PC-9 (cell line): Measurements from ENCODE around the gene C4orf46. TPM values are rescaled to one million over a fixed set of nuclear protein-coding genes. Genes with fewer than 3 reads are reported as not detected.

Source experiments
- BruUV-seq: library from RNA; stranded (reverse); fragments of 400-500 nt; replicated peaks from 2 replicates; lab custom pipeline; 2021; lab: Mats Ljungman, UMichigan
- CTCF ChIA-PET: fragments of 300-600 bp; sonication (Branson Sonifier 250); formaldehyde crosslinking; loops from one replicate; lab custom pipeline; 2022; ENCODE audit warnings: antibody characterized with exemption; lab: Charles Lee
- POLR2A ChIA-PET: fragments of 300-600 bp; sonication (Branson Sonifier 250); formaldehyde crosslinking; loops from one replicate; lab custom pipeline; 2022; ENCODE audit warnings: antibody characterized with exemption; ENCODE audit not compliant: unreplicated experiment; lab: Charles Lee
- DNase-seq, 2 experiments: peaks; one replicate each; pipeline versions ENCODE4 v3.0.0 to v3.0.0-alpha.2; 2015 to 2022; ENCODE audit warnings: mixed read lengths in 1 of 2
- H2AFZ ChIP-seq: fragments of 200-600 bp; sonication (generic); 2 replicates; pipeline ENCODE4 v1.8.1; 2017; ENCODE audit warnings: antibody characterized with exemption
- H3F3A ChIP-seq: fragments of 200-600 bp; sonication (generic); 2 replicates; pipeline ENCODE4 v1.8.1; 2017; ENCODE audit warnings: antibody characterized with exemption, mild to moderate bottlenecking, low read depth; ENCODE audit not compliant: insufficient read depth
- H3K27ac ChIP-seq: fragments of 200-600 bp; sonication (generic); 2 replicates; pipeline ENCODE4 v1.6.1; 2016; ENCODE audit warnings: mixed run types
- H3K27me3 ChIP-seq: fragments of 200-600 bp; sonication (generic); 2 replicates; pipeline ENCODE4 v1.6.1; 2016; ENCODE audit warnings: low read depth, mixed run types; ENCODE audit not compliant: insufficient read depth
- H3K36me3 ChIP-seq: fragments of 200-600 bp; sonication (generic); 2 replicates; pipeline ENCODE4 v1.6.1; 2016; ENCODE audit warnings: low read depth, mixed run types
- H3K4me1 ChIP-seq: fragments of 200-600 bp; sonication (generic); replicated peaks from 2 replicates; pipeline ENCODE4 v1.6.1; 2016; ENCODE audit warnings: mixed run types; ENCODE audit not compliant: insufficient read depth
- H3K4me2 ChIP-seq: fragments of 200-600 bp; sonication (generic); 2 replicates; pipeline ENCODE4 v1.6.1; 2017; ENCODE audit warnings: mixed run types
- H3K4me3 ChIP-seq: fragments of 200-600 bp; sonication (generic); 2 replicates; pipeline ENCODE4 v1.6.1; 2016; ENCODE audit warnings: mixed run types
- H3K79me2 ChIP-seq: fragments of 200-600 bp; sonication (generic); 2 replicates; pipeline ENCODE4 v1.6.1; 2017; ENCODE audit warnings: low read depth, mixed run types
- H3K9me2 ChIP-seq: fragments of 200-600 bp; sonication (generic); 2 replicates; pipeline ENCODE4 v1.8.1; 2017; ENCODE audit warnings: mild to moderate bottlenecking; ENCODE audit not compliant: insufficient read depth
- H3K9me3 ChIP-seq: fragments of 200-600 bp; sonication (generic); 2 replicates; pipeline ENCODE4 v1.8.1; 2016; ENCODE audit warnings: low read depth; ENCODE audit not compliant: insufficient read depth
- H4K20me1 ChIP-seq: fragments of 200-600 bp; sonication (generic); 2 replicates; pipeline ENCODE4 v1.8.1; 2017; ENCODE audit not compliant: insufficient read depth
- EZH2 ChIP-seq: fragments of 200-600 bp; sonication (generic); IDR thresholded peaks from 2 replicates; pipeline ENCODE4 v1.8.0; 2017; ENCODE audit warnings: antibody characterized with exemption, low read depth
- intact Hi-C: fragments of 100-400 bp; cut with micrococcal nuclease; formaldehyde crosslinking; loops from one replicate; pipeline ENCODE4 v1.10.0; 2022; ENCODE audit not compliant: unreplicated experiment
- total RNA-seq: library from RNA; stranded (reverse); gene quantifications from 2 replicates; pipeline ENCODE4 v1.2.3, GENCODE V29; 2021
- TF ChIP-seq, protein P1 (sequence below): fragments of 200-600 bp; sonication (generic); conservative IDR thresholded peaks from 2 replicates; pipeline ENCODE4 v1.6.1; 2017; ENCODE audit warnings: mixed run types, antibody characterized with exemption, mild to moderate bottlenecking, moderate library complexity

Gene C4orf46
- total RNA-seq, 1 experiment from 2014 or later: 9.8 TPM

DNA sequence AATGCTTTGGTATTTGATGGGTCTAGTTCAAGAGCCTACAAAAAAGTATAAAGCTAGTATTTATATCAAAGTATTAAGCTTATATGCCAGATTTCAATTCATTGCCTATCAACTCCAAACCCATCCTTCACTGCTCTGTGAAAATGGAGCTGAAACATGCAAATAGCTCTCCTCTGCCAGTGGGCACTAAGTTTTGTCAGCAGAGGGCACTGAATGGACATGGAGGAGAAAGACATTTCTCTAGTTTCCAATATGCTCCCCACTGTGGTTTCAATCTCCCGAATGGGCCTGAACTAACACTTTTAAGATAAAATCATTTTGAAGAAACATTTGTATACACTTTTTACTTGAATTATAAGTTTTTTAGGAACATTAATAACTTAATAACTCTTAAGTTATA, 39.1 kb upstream of the C4orf46 start:
- no peaks in the 10 kb centered on the region for H3K9me2 ChIP-seq
- H3K9me3 ChIP-seq: no peaks in the 10 kb centered on the region
- H3K4me3 ChIP-seq: no peak overlapping the region
- CTCF ChIA-PET: interaction anchor here (0.6 kb wide), 1 partner anchor 1418 kb away, joined by 3 read pairs; no protein-coding TSS in a partner anchor
- no peak for TF ChIP-seq EZH2
- TF ChIP-seq, protein P1, sequence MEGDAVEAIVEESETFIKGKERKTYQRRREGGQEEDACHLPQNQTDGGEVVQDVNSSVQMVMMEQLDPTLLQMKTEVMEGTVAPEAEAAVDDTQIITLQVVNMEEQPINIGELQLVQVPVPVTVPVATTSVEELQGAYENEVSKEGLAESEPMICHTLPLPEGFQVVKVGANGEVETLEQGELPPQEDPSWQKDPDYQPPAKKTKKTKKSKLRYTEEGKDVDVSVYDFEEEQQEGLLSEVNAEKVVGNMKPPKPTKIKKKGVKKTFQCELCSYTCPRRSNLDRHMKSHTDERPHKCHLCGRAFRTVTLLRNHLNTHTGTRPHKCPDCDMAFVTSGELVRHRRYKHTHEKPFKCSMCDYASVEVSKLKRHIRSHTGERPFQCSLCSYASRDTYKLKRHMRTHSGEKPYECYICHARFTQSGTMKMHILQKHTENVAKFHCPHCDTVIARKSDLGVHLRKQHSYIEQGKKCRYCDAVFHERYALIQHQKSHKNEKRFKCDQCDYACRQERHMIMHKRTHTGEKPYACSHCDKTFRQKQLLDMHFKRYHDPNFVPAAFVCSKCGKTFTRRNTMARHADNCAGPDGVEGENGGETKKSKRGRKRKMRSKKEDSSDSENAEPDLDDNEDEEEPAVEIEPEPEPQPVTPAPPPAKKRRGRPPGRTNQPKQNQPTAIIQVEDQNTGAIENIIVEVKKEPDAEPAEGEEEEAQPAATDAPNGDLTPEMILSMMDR: no peak; the same call in 1 of the 2 replicates
- no peak for DNase-seq
- H3K27me3 ChIP-seq: no peaks in the 10 kb centered on the region
- POLR2A ChIA-PET: interaction anchor here (0.6 to 0.7 kb wide), 2 partner anchors 42 to 650 kb away, joined by 5 to 7 read pairs; no protein-coding TSS in a partner anchor
- H3K79me2 ChIP-seq: no peaks in the 10 kb centered on the region
- no peaks in the 10 kb centered on the region for H3K4me1 ChIP-seq
- H4K20me1 ChIP-seq: no peaks in the 10 kb centered on the region
- intact Hi-C loops: loop anchor here (5.0 kb wide), 1 partner anchor 491 kb away; no protein-coding TSS in a partner anchor
- no peak overlapping the region for H2AFZ ChIP-seq
- H3K4me2 ChIP-seq: no peak overlapping the region
- BruUV-seq: no TSS peak
- H3K36me3 ChIP-seq: peaks cover 12% of the 10 kb centered on the region
- H3K27ac ChIP-seq: no peak overlapping the region
- no peaks in the 10 kb centered on the region for H3F3A ChIP-seq

DNA sequence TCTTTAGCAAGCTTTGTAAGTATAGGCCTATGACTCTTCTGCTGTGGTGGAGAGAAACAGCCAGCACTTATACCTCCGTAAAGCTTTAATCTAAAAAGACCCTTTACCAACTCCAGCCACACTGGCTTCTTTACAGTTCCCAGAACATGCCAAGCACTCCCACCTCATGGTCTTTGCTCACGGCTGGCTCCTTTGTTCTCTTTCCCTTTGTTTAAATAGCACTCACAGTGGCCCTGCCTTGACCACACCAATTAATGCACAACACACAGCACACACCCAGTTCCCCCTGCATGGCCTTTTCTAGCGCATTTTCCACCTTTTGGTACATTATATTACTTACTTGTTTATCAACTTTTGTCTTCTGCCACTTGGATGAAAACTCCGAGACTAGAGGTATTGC, 32.6 kb upstream of the C4orf46 start:
- no peaks in the 10 kb centered on the region for H4K20me1 ChIP-seq
- no peak overlapping the region for H3K4me3 ChIP-seq
- DNase-seq: no peak
- intact Hi-C loops: no loop called here
- H3K27ac ChIP-seq: no peak overlapping the region
- no peak overlapping the region for H3K4me2 ChIP-seq
- H2AFZ ChIP-seq: no peak overlapping the region
- CTCF ChIA-PET: no interaction called here
- BruUV-seq: no TSS peak
- no peaks in the 10 kb centered on the region for H3K36me3 ChIP-seq
- H3K27me3 ChIP-seq: no peaks in the 10 kb centered on the region
- TF ChIP-seq, protein P1: no peak
- no peak for TF ChIP-seq EZH2
- H3K9me3 ChIP-seq: no peaks in the 10 kb centered on the region
- no peaks in the 10 kb centered on the region for H3K9me2 ChIP-seq
- POLR2A ChIA-PET: no interaction called here
- no peaks in the 10 kb centered on the region for H3F3A ChIP-seq
- no peaks in the 10 kb centered on the region for H3K79me2 ChIP-seq
- H3K4me1 ChIP-seq: no peaks in the 10 kb centered on the region

DNA sequence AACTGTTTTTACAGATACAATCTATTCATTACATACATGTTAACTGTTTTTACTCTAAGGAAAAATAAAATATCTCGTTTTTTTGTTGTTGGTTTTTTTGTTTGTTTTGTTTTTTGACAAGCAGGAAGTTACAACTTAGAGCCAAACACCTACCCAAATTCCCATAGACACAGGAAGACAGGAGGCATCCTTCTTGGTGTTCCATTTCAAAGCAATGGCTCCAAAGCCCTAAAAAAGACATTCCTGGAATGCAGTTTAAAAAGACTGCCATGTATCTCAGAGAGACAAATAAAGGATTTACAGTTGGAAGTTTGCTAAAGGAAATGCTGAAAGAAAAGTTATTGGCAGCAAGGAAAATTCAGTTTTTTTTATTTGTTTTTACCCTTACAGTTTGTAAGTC, 17.1 kb upstream of the C4orf46 start:
- H3K4me3 ChIP-seq: no peak overlapping the region
- CTCF ChIA-PET: no interaction called here
- H3F3A ChIP-seq: no peaks in the 10 kb centered on the region
- H3K4me1 ChIP-seq: no peaks in the 10 kb centered on the region
- H2AFZ ChIP-seq: no peak overlapping the region
- no peaks in the 10 kb centered on the region for H3K27me3 ChIP-seq
- no peaks in the 10 kb centered on the region for H4K20me1 ChIP-seq
- POLR2A ChIA-PET: no interaction called here
- no peaks in the 10 kb centered on the region for H3K9me2 ChIP-seq
- TF ChIP-seq, protein P1: no peak
- TF ChIP-seq EZH2: no peak
- no peak overlapping the region for H3K4me2 ChIP-seq
- H3K79me2 ChIP-seq: no peaks in the 10 kb centered on the region
- no peaks in the 10 kb centered on the region for H3K36me3 ChIP-seq
- no peaks in the 10 kb centered on the region for H3K9me3 ChIP-seq
- H3K27ac ChIP-seq: no peak overlapping the region
- DNase-seq: no peak
- BruUV-seq: no TSS peak
- intact Hi-C loops: no loop called here
